H1 (cell line): ENCODE measurements around the gene BCL2. TPM values are rescaled to one million over a fixed set of nuclear protein-coding genes. Genes with fewer than 3 reads are reported as not detected.

Experiments used
- CTCF ChIA-PET: fragments of 300-600 bp; sonication (Branson Sonifier 250); formaldehyde crosslinking; loops from one replicate; lab custom pipeline; 2021; ENCODE audit not compliant: partially characterized antibody; lab: Charles Lee
- POLR2A ChIA-PET: fragments of 300-600 bp; sonication (Branson Sonifier 250); formaldehyde crosslinking; loops from one replicate; lab custom pipeline; 2021; ENCODE audit warnings: inconsistent platforms; ENCODE audit not compliant: partially characterized antibody; lab: Charles Lee
- DNase-seq, 2 experiments: peaks; one replicate each; pipeline versions ENCODE4 v3.0.0 to v3.0.0-alpha.2; 2010 to 2022; ENCODE audit warnings: low spot score in 2 of 2, low read depth in 1 of 2, mixed read lengths in 1 of 2
- FAIRE-seq: peaks from 2 replicates; lab custom pipeline; 2011; peaks lifted over from hg19 to GRCh38; lab: Jason Lieb, UNC
- H2AFZ ChIP-seq: 2 replicates; pipeline ENCODE4 v1.8.1; 2012; ENCODE audit warnings: low read length, inconsistent platforms
- H2AK5ac ChIP-seq: 2 replicates; pipeline ENCODE4 v1.6.1; 2013; ENCODE audit warnings: low read depth, low read length
- H2BK120ac ChIP-seq: replicated peaks from 2 replicates; pipeline ENCODE3; 2013; ENCODE audit warnings: low read depth, low read length, inconsistent platforms
- H2BK12ac ChIP-seq: 2 replicates; pipeline ENCODE4 v1.6.1; 2013; ENCODE audit warnings: low read depth, low read length
- H2BK15ac ChIP-seq: 2 replicates; pipeline ENCODE4 v1.6.1; 2013; ENCODE audit warnings: low read length
- H2BK20ac ChIP-seq: 2 replicates; pipeline ENCODE4 v1.6.1; 2013; ENCODE audit warnings: low read length
- H2BK5ac ChIP-seq: 2 replicates; pipeline ENCODE4 v1.6.1; 2013; ENCODE audit warnings: low read depth, low read length
- H3K14ac ChIP-seq: 2 replicates; pipeline ENCODE4 v1.6.1; 2013; ENCODE audit warnings: inconsistent platforms; ENCODE audit not compliant: insufficient read length
- H3K18ac ChIP-seq: 2 replicates; pipeline ENCODE4 v1.6.1; 2013; ENCODE audit warnings: low read length; ENCODE audit errors: extremely low read depth
- H3K23ac ChIP-seq: 2 replicates; pipeline ENCODE4 v1.6.1; 2013; ENCODE audit warnings: inconsistent platforms; ENCODE audit not compliant: insufficient read length
- H3K23me2 ChIP-seq: 2 replicates; pipeline ENCODE4 v1.6.1; 2013; ENCODE audit warnings: low read depth, low read length
- H3K27ac ChIP-seq: 2 replicates; pipeline ENCODE4 v1.6.1; 2011; ENCODE audit warnings: low read depth, low read length, inconsistent platforms
- H3K27me3 ChIP-seq, 4 experiments: replicated peaks in 1 of 4; 1 replicate in 1 of 4; 2 replicates in 3 of 4; pipeline versions ENCODE4 v1.6.1 to v1.8.1; 2011 to 2013; ENCODE audit warnings: low read length in 3 of 4, mild to moderate bottlenecking in 3 of 4, inconsistent platforms in 2 of 4, mixed read lengths in 2 of 4, moderate library complexity in 1 of 4; ENCODE audit not compliant: control insufficient read depth in 3 of 4, insufficient read depth in 3 of 4; ENCODE audit errors: extremely low read depth in 1 of 4
- H3K36me3 ChIP-seq, 4 experiments: 2 replicates each; pipeline versions ENCODE4 v1.6.1 to v1.8.1; 2011 to 2013; ENCODE audit warnings: mild to moderate bottlenecking in 4 of 4, low read length in 3 of 4, moderate library complexity in 2 of 4, control low read depth in 1 of 4, inconsistent platforms in 1 of 4; ENCODE audit not compliant: insufficient read depth in 4 of 4, control insufficient read depth in 2 of 4
- H3K4ac ChIP-seq: replicated peaks from 2 replicates; pipeline ENCODE3; 2013; ENCODE audit warnings: low read length, low read depth, mixed read lengths, inconsistent platforms; ENCODE audit not compliant: insufficient read length
- H3K4me1 ChIP-seq, 4 experiments: replicated peaks in 1 of 4; 1 replicate in 1 of 4; 2 replicates in 3 of 4; pipeline versions ENCODE4 v1.6.1 to v1.8.1; 2011 to 2013; ENCODE audit warnings: low read length in 3 of 4, inconsistent platforms in 2 of 4, mixed read lengths in 1 of 4; ENCODE audit not compliant: insufficient read depth in 4 of 4, control insufficient read depth in 3 of 4
- H3K4me2 ChIP-seq, 2 experiments: 2 replicates each; pipeline versions ENCODE4 v1.6.1 to v1.8.1; 2011 to 2013; ENCODE audit warnings: low read depth in 2 of 2, low read length in 2 of 2, control low read depth in 1 of 2, inconsistent platforms in 1 of 2, mild to moderate bottlenecking in 1 of 2; ENCODE audit not compliant: insufficient read depth in 1 of 2
- H3K4me3 ChIP-seq, 4 experiments: fragments of 200-600, 300-600 bp in 1 of 4; sonication (generic), shearing (Covaris generic), sonication (Bioruptor Twin) in 1 of 4; 2 replicates each; pipeline versions ENCODE4 v1.5.1 to v1.8.1; 2011 to 2016; ENCODE audit warnings: low read length in 4 of 4, low read depth in 3 of 4, control low read depth in 2 of 4, inconsistent platforms in 2 of 4, mild to moderate bottlenecking in 2 of 4, mixed read lengths in 1 of 4, moderate library complexity in 1 of 4; ENCODE audit not compliant: insufficient read depth in 2 of 4; ENCODE audit errors: extremely low read depth in 1 of 4
- H3K56ac ChIP-seq: replicated peaks from 2 replicates; pipeline ENCODE3; 2013; ENCODE audit warnings: low read depth, mild to moderate bottlenecking, mixed read lengths, low read length, inconsistent platforms; ENCODE audit not compliant: insufficient read length
- H3K79me1 ChIP-seq: 2 replicates; pipeline ENCODE4 v1.6.1; 2013; ENCODE audit warnings: low read depth, low read length, control low read depth
- H3K79me2 ChIP-seq, 2 experiments: 2 replicates each; pipeline versions ENCODE4 v1.6.1 to v1.8.1; 2012 to 2013; ENCODE audit warnings: low read length in 2 of 2, mild to moderate bottlenecking in 2 of 2, inconsistent platforms in 1 of 2; ENCODE audit not compliant: insufficient read depth in 2 of 2, control insufficient read depth in 1 of 2
- H3K9ac ChIP-seq, 4 experiments: replicated peaks in 1 of 4; 1 replicate in 1 of 4; 2 replicates in 3 of 4; pipeline versions ENCODE4 v1.6.1 to v1.8.1; 2011 to 2013; ENCODE audit warnings: low read depth in 3 of 4, low read length in 3 of 4, control low read depth in 2 of 4, mild to moderate bottlenecking in 2 of 4, moderate library complexity in 2 of 4, inconsistent platforms in 1 of 4; ENCODE audit errors: extremely low read depth in 1 of 4
- H3K9me3 ChIP-seq, 2 experiments: 2 replicates each; pipeline versions ENCODE4 v1.6.1 to v1.8.1; 2012 to 2013; ENCODE audit warnings: mild to moderate bottlenecking in 2 of 2, moderate library complexity in 2 of 2, control low read depth in 1 of 2, inconsistent platforms in 1 of 2, low read depth in 1 of 2, low read length in 1 of 2, mixed read lengths in 1 of 2; ENCODE audit not compliant: insufficient read depth in 2 of 2
- H4K20me1 ChIP-seq, 2 experiments: replicated peaks in 1 of 2; 2 replicates each; pipeline versions ENCODE3 to v1.8.1; 2011 to 2013; ENCODE audit warnings: inconsistent platforms in 2 of 2, low read length in 2 of 2, mild to moderate bottlenecking in 1 of 2; ENCODE audit not compliant: insufficient read depth in 2 of 2, control insufficient read depth in 1 of 2
- H4K5ac ChIP-seq: 2 replicates; pipeline ENCODE4 v1.6.1; 2013; ENCODE audit warnings: low read length, low read depth, mixed read lengths, inconsistent platforms; ENCODE audit not compliant: insufficient read length
- H4K8ac ChIP-seq: 2 replicates; pipeline ENCODE4 v1.8.0; 2013; ENCODE audit warnings: mild to moderate bottlenecking, moderate library complexity, low read length, inconsistent platforms; ENCODE audit not compliant: insufficient read depth; ENCODE audit errors: extremely low read depth
- H4K91ac ChIP-seq: replicated peaks from 2 replicates; pipeline ENCODE3; 2013; ENCODE audit warnings: low read length, mixed read lengths, inconsistent platforms; ENCODE audit not compliant: insufficient read length
- CHD2 ChIP-seq: IDR thresholded peaks from 2 replicates; pipeline ENCODE4 v1.6.1; 2012; ENCODE audit warnings: low read length, improper control_type of control experiment
- EP300 ChIP-seq, 2 experiments: IDR thresholded peaks; 1 replicate in 1 of 2; 2 replicates in 1 of 2; pipeline ENCODE4 v1.6.1; 2011 to 2012; ENCODE audit warnings: low read depth in 2 of 2, low read length in 2 of 2, mild to moderate bottlenecking in 2 of 2, borderline replicate concordance in 1 of 2, inconsistent platforms in 1 of 2, moderate library complexity in 1 of 2
- FOSL1 ChIP-seq: IDR thresholded peaks from 2 replicates; pipeline ENCODE4 v1.6.1; 2011; ENCODE audit warnings: mild to moderate bottlenecking, low read depth, low read length, moderate library complexity; ENCODE audit not compliant: insufficient read depth
- NRF1 ChIP-seq: IDR thresholded peaks from 2 replicates; pipeline ENCODE4 v1.6.1; 2011; ENCODE audit warnings: mild to moderate bottlenecking, low read depth, low read length, improper control_type of control experiment
- RBBP5 ChIP-seq: IDR thresholded peaks from 2 replicates; pipeline ENCODE4 v1.7.1; 2012; ENCODE audit warnings: low read depth, mild to moderate bottlenecking, inconsistent platforms, low read length, moderate library complexity, borderline replicate concordance
- RFX5 ChIP-seq: IDR thresholded peaks from 2 replicates; pipeline ENCODE4 v1.6.1; 2011; ENCODE audit warnings: low read depth, low read length, improper control_type of control experiment, borderline replicate concordance
- RNF2 ChIP-seq: fragments of 200-900, 300-1000 bp; sonication (generic); IDR thresholded peaks from 2 replicates; pipeline ENCODE4 v1.7.1; 2016; ENCODE audit warnings: borderline replicate concordance, low read depth, mild to moderate bottlenecking, antibody characterized with exemption, low read length; ENCODE audit not compliant: poor library complexity, severe bottlenecking; ENCODE audit errors: missing control alignments
- SIN3A ChIP-seq, 2 experiments: IDR thresholded peaks in 1 of 2; conservative IDR thresholded peaks in 1 of 2; 2 replicates each; pipeline ENCODE4 v1.6.1; 2011 to 2012; ENCODE audit warnings: low read length in 2 of 2, improper control_type of control experiment in 1 of 2, low read depth in 1 of 2, mild to moderate bottlenecking in 1 of 2
- SIRT6 ChIP-seq: IDR thresholded peaks from one replicate; pipeline ENCODE4 v1.7.1; 2012; ENCODE audit warnings: low read length, inconsistent platforms
- SIX5 ChIP-seq: IDR thresholded peaks from 2 replicates; pipeline ENCODE4 v1.6.1; 2011; ENCODE audit warnings: mild to moderate bottlenecking, low read depth, low read length
- TAF7 ChIP-seq: optimal IDR thresholded peaks from 2 replicates; pipeline ENCODE3; 2011; ENCODE audit warnings: low read depth, mild to moderate bottlenecking, inconsistent platforms, low read length, moderate library complexity, borderline replicate concordance
- WGBS, 2 experiments: shearing (Covaris generic) in 1 of 2; methylation state at CpG; one replicate each; pipeline versions ENCODE4 v1.1.6 to v1.1.7; 2013 to 2015; ENCODE audit warnings: low lambda C conversion rate in 2 of 2, mixed read lengths in 2 of 2, inconsistent platforms in 1 of 2, low coverage in 1 of 2, missing lambda C conversion rate in 1 of 2; ENCODE audit not compliant: insufficient replicate concordance in 2 of 2, insufficient coverage in 1 of 2, insufficient read length in 1 of 2; ENCODE audit errors: extremely low coverage in 1 of 2, missing lambda C conversion rate in 1 of 2; 5-methylcytosine and 5-hydroxymethylcytosine counted together
- polyA plus RNA-seq, 7 experiments: library from polyadenylated mRNA; depleted of rRNA in 3 of 7; stranded (reverse) in 5 of 7; unstranded in 2 of 7; fragments of >200 nt in 5 of 7; fragments of 200-250 nt in 2 of 7; gene quantifications; 1 replicate in 5 of 7; 2 replicates in 1 of 7; 4 replicates in 1 of 7; pipeline versions ENCODE4 v1.2.1 to v1.2.3, GENCODE V29; 2011 to 2013; ENCODE audit warnings: missing spikeins in 2 of 7, mixed read lengths in 2 of 7
- total RNA-seq: library from RNA; stranded (reverse); fragmentation: NEBNext Ultra II Directional; extraction: Animal tissue kit (Norgen Biotek cat#: 25700); gene quantifications from 2 replicates; pipeline ENCODE4 v1.2.1, GENCODE V29; 2021
- TF ChIP-seq, protein P1 (sequence below): IDR thresholded peaks from 2 replicates; pipeline ENCODE4 v1.6.1; 2011; ENCODE audit warnings: low read length, improper control_type of control experiment

The BCL2 gene
- total and polyA plus RNA-seq, 2 of the 8 experiments (the other 6 are each of a cell fraction or from before 2014, with no cell fraction given), result 0.59 to 4.5 TPM

DNA sequence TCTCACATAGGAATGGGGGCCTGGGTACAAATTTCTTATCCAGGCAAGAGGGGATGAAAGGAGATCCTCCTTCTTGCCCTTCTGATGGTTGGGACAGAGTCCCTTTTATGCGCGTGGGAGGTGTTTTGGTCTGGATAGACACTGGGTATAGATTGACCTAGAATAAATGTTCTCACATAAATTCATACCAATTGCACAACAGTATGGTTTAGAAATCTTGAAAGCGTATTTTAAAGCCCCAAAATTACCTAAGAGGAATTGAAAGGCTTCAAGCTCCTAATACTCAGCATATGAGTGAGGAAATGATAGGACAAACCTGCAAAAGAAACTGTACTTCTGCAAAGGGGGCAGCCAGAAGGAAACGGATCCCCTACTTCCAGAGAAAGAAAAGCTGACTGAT is 2.6 kb upstream of the BCL2 start:
- WGBS, 2 experiments, result 84% methylated on average over 4 of the region's 4 CpGs; no CpG with 5 or more reads in 1 of the 2 experiments
- no peak for TF ChIP-seq FOSL1
- no peak for TF ChIP-seq TAF7
- TF ChIP-seq RBBP5, result no peak
- no peak for TF ChIP-seq RNF2
- TF ChIP-seq NRF1, result no peak
- TF ChIP-seq, protein P1, sequence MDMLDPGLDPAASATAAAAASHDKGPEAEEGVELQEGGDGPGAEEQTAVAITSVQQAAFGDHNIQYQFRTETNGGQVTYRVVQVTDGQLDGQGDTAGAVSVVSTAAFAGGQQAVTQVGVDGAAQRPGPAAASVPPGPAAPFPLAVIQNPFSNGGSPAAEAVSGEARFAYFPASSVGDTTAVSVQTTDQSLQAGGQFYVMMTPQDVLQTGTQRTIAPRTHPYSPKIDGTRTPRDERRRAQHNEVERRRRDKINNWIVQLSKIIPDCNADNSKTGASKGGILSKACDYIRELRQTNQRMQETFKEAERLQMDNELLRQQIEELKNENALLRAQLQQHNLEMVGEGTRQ, result no peak
- no peak for TF ChIP-seq CHD2
- TF ChIP-seq RFX5, result no peak
- TF ChIP-seq SIRT6, result no peak
- TF ChIP-seq SIN3A (conservative IDR thresholded peaks at IDR 0.05 in 1 of 2, IDR thresholded peaks at IDR 0.05 in 1 of 2; ENCODE audit: low read depth in 1 of 2, low read length in 2 of 2), result no peak
- TF ChIP-seq EP300 (IDR thresholded peaks at IDR 0.05; ENCODE audit: borderline replicate concordance in 1 of 2, low read depth in 2 of 2, low read length in 2 of 2), result no peak
- no peak for TF ChIP-seq SIX5

More for the DNA sequence above, 2.6 kb upstream of the BCL2 start:
- ChIA-PET CTCF (interaction anchor here (0.7 to 8.9 kb wide), 20 partner anchors 11 to 315 kb away, joined by 3 to 96 read pairs (median 6); no protein-coding TSS in a partner anchor), POLR2A (interaction anchor here (0.6 kb wide), 1 partner anchor 297 kb away, joined by 3 read pairs; no protein-coding TSS in a partner anchor)
- Histone ChIP-seq H2BK120ac (no peak overlapping the region), H2BK20ac (no peak overlapping the region), H4K20me1 (peaks cover 0 to 3% of the 10 kb centered on the region in 2 experiments), H2BK5ac (no peak overlapping the region), H2BK12ac (no peak overlapping the region), H2BK15ac (no peak overlapping the region), H3K9me3 (no peaks in the 10 kb centered on the region), H2AFZ (no peak overlapping the region), H3K4me3 (no peak overlapping the region), H3K36me3 (no peaks in the 10 kb centered on the region), H3K4me2 (no peak overlapping the region), H3K23me2 (peaks cover 9% of the 10 kb centered on the region; the same call in 1 of the 2 replicates), H4K5ac (no peak overlapping the region), H4K91ac (no peak overlapping the region), H3K23ac (no peak overlapping the region), H3K27ac (no peak overlapping the region), H2AK5ac (no peak overlapping the region), H3K18ac (no peak overlapping the region), H3K4ac (no peak overlapping the region), H3K4me1 (peaks cover 4 to 10% (median 8%) of the 10 kb centered on the region in 4 experiments; a peak in 4 of 7 replicates), H3K79me1 (no peaks in the 10 kb centered on the region), H3K79me2 (no peaks in the 10 kb centered on the region; a peak in 1 of 4 replicates), H3K27me3 (peaks cover 0 to 37% (median 21%) of the 10 kb centered on the region in 4 experiments; a peak in 6 of 7 replicates), H3K9ac (no peak overlapping the region), H3K14ac (no peak overlapping the region), H4K8ac (no peak overlapping the region), H3K56ac (no peak overlapping the region)
- no peak for DNase-seq
- FAIRE-seq, result no peak
